Thyroid gland (tissue), 4 donors: ENCODE data around the gene MRFAP1L1.

Experiments used
- CTCF ChIP-seq, 6 experiments: fragments of 200-600 bp in 3 of 6; fragments of 450-650 bp in 3 of 6; sonication (generic) in 3 of 6; IDR thresholded peaks; one replicate each; pipeline ENCODE4 v1.5.1; 2016 to 2019; ENCODE audit warnings: antibody characterized with exemption in 6 of 6, mild to moderate bottlenecking in 2 of 6, inconsistent platforms in 1 of 6, moderate library complexity in 1 of 6
- POLR2A ChIP-seq, 2 donors: fragments of 450-650 bp; IDR thresholded peaks; one replicate each; pipeline ENCODE4 v1.6.1; 2017; ENCODE audit warnings: antibody characterized with exemption in 2 of 2, mild to moderate bottlenecking in 2 of 2, moderate library complexity in 1 of 2

- no peak for TF ChIP-seq POLR2A (IDR thresholded peaks at IDR 0.05)
- TF ChIP-seq CTCF (IDR thresholded peaks at IDR 0.05): no peak
Observed at GRCh38 chr4:6748286-6748685, 38.6 kb upstream of the MRFAP1L1 start.
